Measurements from ENCODE around the gene ZNF235.

GRCh38 chr19:44255705-44256411, 49.0 kb downstream of the ZNF235 start:
- TF ChIP-seq CTCF (conservative IDR thresholded peaks at IDR 0.05), result no peak
- no peak for TF ChIP-seq ZFX (IDR thresholded peaks at IDR 0.05)

All from C4-2B (cell line).